GM10266 (cell line): ENCODE measurements around the gene TCF23.

Experiments used
- DNase-seq: peaks from one replicate; pipeline ENCODE4 v3.0.0; 2012; ENCODE audit errors: extremely low spot score
- CTCF ChIP-seq: IDR thresholded peaks from 2 replicates; pipeline ENCODE4 v1.5.1; 2012; ENCODE audit warnings: mild to moderate bottlenecking, low read depth; ENCODE audit not compliant: control insufficient read depth, insufficient read depth; ENCODE audit errors: missing control alignments

TCF23 gene

GRCh38 chr2:27203741-27204140 is 54.9 kb downstream of the TCF23 start:
- DNase-seq, result no peak
- no peak for TF ChIP-seq CTCF

- no peak for DNase-seq
- TF ChIP-seq CTCF, result no peak
These were observed 55.8 kb downstream of the TCF23 start for GRCh38 chr2:27204566-27204965.

- no peak for TF ChIP-seq CTCF
- no peak for DNase-seq
These were observed 56.4 kb downstream of the TCF23 start for GRCh38 chr2:27205206-27205605.

GRCh38 chr2:27206346-27206745 is 57.5 kb downstream of the TCF23 start:
- no peak for DNase-seq
- no peak for TF ChIP-seq CTCF
